Kidney (tissue), 14 donors: ENCODE data around the gene ZNF436. TPM values are rescaled to one million over a fixed set of nuclear protein-coding genes. Genes with fewer than 3 reads are reported as not detected.
"Not testable (repeated sequence)": the region's sequence is repeated elsewhere in the genome, so short reads cannot be mapped to it uniquely, and the experiment has no call there.

Experiments
- DNase-seq, 5 donors: peaks; one replicate each; pipeline ENCODE4 v3.0.0-alpha.2; 2013 to 2020
- FAIRE-seq: peaks from 2 replicates; lab custom pipeline; 2012; peaks lifted over from hg19 to GRCh38; lab: Jason Lieb, UNC
- H3K27ac ChIP-seq, 2 donors: one replicate each; pipeline ENCODE4 v1.7.0; 2013; ENCODE audit warnings: low read depth in 2 of 2, low read length in 2 of 2, inconsistent platforms in 1 of 2
- H3K27me3 ChIP-seq: one replicate; pipeline ENCODE4 v1.7.1; 2013; ENCODE audit warnings: low read length, inconsistent platforms; ENCODE audit not compliant: control insufficient read depth, insufficient read depth
- H3K36me3 ChIP-seq, 3 donors: one replicate each; pipeline versions ENCODE4 v1.7.0 to v1.7.1; 2013; ENCODE audit warnings: low read length in 3 of 3, control low read depth in 1 of 3, inconsistent platforms in 1 of 3; ENCODE audit not compliant: insufficient read depth in 3 of 3, control insufficient read depth in 2 of 3
- H3K4me1 ChIP-seq, 3 donors: one replicate each; pipeline versions ENCODE4 v1.7.0 to v1.7.1; 2013; ENCODE audit warnings: low read length in 3 of 3, inconsistent platforms in 1 of 3, low read depth in 1 of 3; ENCODE audit not compliant: control insufficient read depth in 2 of 3, insufficient read depth in 2 of 3
- H3K4me3 ChIP-seq, 3 donors: one replicate each; pipeline versions ENCODE4 v1.7.0 to v1.8.1; 2013; ENCODE audit warnings: low read length in 3 of 3, control low read depth in 1 of 3, inconsistent platforms in 1 of 3
- H3K9ac ChIP-seq, 3 donors: one replicate each; pipeline versions ENCODE4 v1.7.0 to v1.7.1; 2013; ENCODE audit warnings: low read length in 3 of 3, control low read depth in 1 of 3, inconsistent platforms in 1 of 3
- H3K9me3 ChIP-seq, 3 donors: one replicate each; pipeline versions ENCODE4 v1.7.0 to v1.7.1; 2013; ENCODE audit warnings: low read length in 3 of 3, control low read depth in 1 of 3, inconsistent platforms in 1 of 3; ENCODE audit not compliant: control insufficient read depth in 2 of 3, insufficient read depth in 1 of 3
- intact Hi-C: fragments of 100-400 bp; cut with DNase I; formaldehyde crosslinking; loops from one replicate; pipeline ENCODE4 v1.11.1; 2022
- polyA plus RNA-seq: library from polyadenylated mRNA; stranded (reverse); fragments of 350-450 nt; fragmentation: Illumina TruSeq; extraction: RNeasy Lipid Tissue Mini Kit (QIAGEN cat#74804); gene quantifications from one replicate; pipeline ENCODE4 v1.2.3, GENCODE V29; 2014; ENCODE audit warnings: low read depth, low replicate concordance; ENCODE audit not compliant: insufficient read depth
- total RNA-seq: library from RNA; stranded (reverse); fragmentation: NEBNext Ultra II Directional; extraction: Animal tissue kit (Norgen Biotek cat#: 25700); gene quantifications from one replicate; pipeline ENCODE4 v1.2.1, GENCODE V29; 2021
- TF ChIP-seq, protein P1 (sequence below): IDR thresholded peaks from 3 replicates; pipeline ENCODE4 v1.5.1; 2012; ENCODE audit warnings: mild to moderate bottlenecking, moderate library complexity, borderline replicate concordance; ENCODE audit not compliant: insufficient read depth; ENCODE audit errors: extremely low read depth
- donor health status: control.
- donor health status: control.
- donor health status: control.
- donor health status: control.
- donor health status: control.
- donor health status: DM: yes; HTN: yes; CAD: no.
- donor health status: Normal renal cell carcinoma (clear cell type).

Gene ZNF436
- total and polyA plus RNA-seq, 2 donors from 2014 or later: 4.6 to 19.8 TPM

GRCh38 chr1:23330846-23331245 lies 38.8 kb downstream of the ZNF436 start:
- intact Hi-C loops: no loop called here
- TF ChIP-seq, protein P1, sequence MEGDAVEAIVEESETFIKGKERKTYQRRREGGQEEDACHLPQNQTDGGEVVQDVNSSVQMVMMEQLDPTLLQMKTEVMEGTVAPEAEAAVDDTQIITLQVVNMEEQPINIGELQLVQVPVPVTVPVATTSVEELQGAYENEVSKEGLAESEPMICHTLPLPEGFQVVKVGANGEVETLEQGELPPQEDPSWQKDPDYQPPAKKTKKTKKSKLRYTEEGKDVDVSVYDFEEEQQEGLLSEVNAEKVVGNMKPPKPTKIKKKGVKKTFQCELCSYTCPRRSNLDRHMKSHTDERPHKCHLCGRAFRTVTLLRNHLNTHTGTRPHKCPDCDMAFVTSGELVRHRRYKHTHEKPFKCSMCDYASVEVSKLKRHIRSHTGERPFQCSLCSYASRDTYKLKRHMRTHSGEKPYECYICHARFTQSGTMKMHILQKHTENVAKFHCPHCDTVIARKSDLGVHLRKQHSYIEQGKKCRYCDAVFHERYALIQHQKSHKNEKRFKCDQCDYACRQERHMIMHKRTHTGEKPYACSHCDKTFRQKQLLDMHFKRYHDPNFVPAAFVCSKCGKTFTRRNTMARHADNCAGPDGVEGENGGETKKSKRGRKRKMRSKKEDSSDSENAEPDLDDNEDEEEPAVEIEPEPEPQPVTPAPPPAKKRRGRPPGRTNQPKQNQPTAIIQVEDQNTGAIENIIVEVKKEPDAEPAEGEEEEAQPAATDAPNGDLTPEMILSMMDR: no peak
- FAIRE-seq (no peak), DNase-seq (no peak)
- Histone ChIP-seq H3K9ac (no peak overlapping the region), H3K36me3 (peaks cover 10 to 48% (median 13%) of the 10 kb centered on the region in 3 donors), H3K9me3 (no peaks in the 10 kb centered on the region), H3K4me3 (no peak overlapping the region), H3K4me1 (no peaks in the 10 kb centered on the region), H3K27me3 (no peaks in the 10 kb centered on the region), H3K27ac (no peak overlapping the region)

DNA sequence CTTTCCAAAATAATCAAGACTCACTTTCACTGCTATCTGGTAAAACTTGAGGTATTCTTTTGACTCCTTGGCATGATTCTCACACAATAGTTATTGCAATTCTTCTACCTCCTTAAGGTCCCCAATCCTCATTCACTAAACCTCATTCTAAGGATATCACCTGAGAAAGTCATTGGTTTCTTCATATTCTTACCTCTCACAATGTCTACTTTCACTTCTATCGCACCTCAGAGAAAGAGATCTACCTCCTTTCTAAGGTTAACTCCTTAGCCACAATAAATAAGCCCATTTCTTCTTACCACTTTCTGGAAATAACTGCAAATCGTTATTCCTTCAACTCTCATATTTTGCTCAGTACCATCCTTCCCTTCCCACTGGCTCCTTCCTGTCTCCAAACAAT lies 44.2 kb downstream of the ZNF436 start:
- Histone ChIP-seq H3K9me3 (no peaks in the 10 kb centered on the region), H3K36me3 (peaks cover 6 to 41% (median 8%) of the 10 kb centered on the region in 3 donors), H3K27me3 (no peaks in the 10 kb centered on the region), H3K4me3 (no peak overlapping the region), H3K4me1 (no peaks in the 10 kb centered on the region), H3K9ac (no peak overlapping the region), H3K27ac (no peak overlapping the region)
- intact Hi-C loops: no loop called here
- DNase-seq: no peak
- FAIRE-seq: no peak
- TF ChIP-seq, protein P1: no peak

GRCh38 chr1:23322770-23323169 lies 46.9 kb downstream of the ZNF436 start:
- intact Hi-C loops: no loop called here
- TF ChIP-seq, protein P1: no peak
- H3K4me3 ChIP-seq: no peak overlapping the region
- H3K9ac ChIP-seq: no peak overlapping the region
- H3K9me3 ChIP-seq: no peaks in the 10 kb centered on the region
- no peaks in the 10 kb centered on the region for H3K27me3 ChIP-seq
- no peak for FAIRE-seq
- H3K36me3 ChIP-seq: peaks cover 12 to 47% (median 15%) of the 10 kb centered on the region in 3 donors
- H3K4me1 ChIP-seq: no peaks in the 10 kb centered on the region
- no peak for DNase-seq
- no peak overlapping the region for H3K27ac ChIP-seq

- peaks cover 13 to 31% (median 16%) of the 10 kb centered on the region in 3 donors for H3K36me3 ChIP-seq
- H3K9me3 ChIP-seq, H3K4me3 ChIP-seq, H3K27ac ChIP-seq, H3K4me1 ChIP-seq, H3K27me3 ChIP-seq, H3K9ac ChIP-seq, FAIRE-seq, DNase-seq, intact Hi-C loops: not testable (repeated sequence)
Measured at GRCh38 chr1:23310280-23310679, 59.4 kb downstream of the ZNF436 start.

Other genes starting within 250 kb of the ZNF436 start
- 39.0 TPM for gene LUZP1, start 201.0 kb downstream of the ZNF436 start, total RNA-seq
- 6.7 TPM for gene LUZP1, start 201.0 kb downstream of the ZNF436 start, polyA plus RNA-seq
- 0.09 TPM for gene HTR1D, start 152.3 kb downstream of the ZNF436 start, total RNA-seq
- gene HTR1D, start 152.3 kb downstream of the ZNF436 start, polyA plus RNA-seq: not detected
- 126 TPM for gene HNRNPR, start 25.6 kb downstream of the ZNF436 start, total RNA-seq
- 45.3 TPM for gene HNRNPR, start 25.6 kb downstream of the ZNF436 start, polyA plus RNA-seq
- 46.3 TPM for gene TCEA3, start 54.9 kb upstream of the ZNF436 start, total RNA-seq
- 93.2 TPM for gene TCEA3, start 54.9 kb upstream of the ZNF436 start, polyA plus RNA-seq
- 37.8 TPM for gene ASAP3, start 114.3 kb upstream of the ZNF436 start, total RNA-seq
- 29.9 TPM for gene ASAP3, start 114.3 kb upstream of the ZNF436 start, polyA plus RNA-seq
- 0.50 TPM for gene E2F2, start 161.4 kb upstream of the ZNF436 start, total RNA-seq
- gene E2F2, start 161.4 kb upstream of the ZNF436 start, polyA plus RNA-seq: not detected
- gene ID3, start 189.7 kb upstream of the ZNF436 start, total RNA-seq: 97.8 TPM
- 157 TPM for gene ID3, start 189.7 kb upstream of the ZNF436 start, polyA plus RNA-seq